ENCODE results near the gene CBLB. TPM values are rescaled to one million over a fixed set of nuclear protein-coding genes. Genes with fewer than 3 reads are reported as not detected.

CBLB gene
- total and polyA plus RNA-seq, 12 donors, result 20.4 to 58.9 (median 33.5) TPM

- Histone ChIP-seq H3K36me3 (replicated peaks in 1 of 2) (peaks cover 0 to 12% of the 10 kb centered on the region in 2 donors), H3K27ac (no peak overlapping the region), H3K27me3 (no peaks in the 10 kb centered on the region), H3K4me3 (no peak overlapping the region), H3K9me3 (replicated peaks in 1 of 3) (no peaks in the 10 kb centered on the region), H3K4me1 (replicated peaks in 1 of 2) (peaks cover 3 to 23% of the 10 kb centered on the region in 2 donors)
- TF ChIP-seq CTCF (IDR thresholded peaks at IDR 0.05) (no peak), POLR2A (IDR thresholded peaks at IDR 0.05) (no peak)
- intact Hi-C loops (cut with DNase I), result no loop called here
- WGBS, 4 donors, result 87 to 97% (median 93%) methylated on average over 1 of the region's 1 CpG
- no peak for DNase-seq
These were observed 11.2 kb downstream of the CBLB start for GRCh38 chr3:105857601-105858000.

GRCh38 chr3:105856605-105857004, 12.2 kb downstream of the CBLB start:
- no peak for DNase-seq
- Histone ChIP-seq H3K27me3 (no peaks in the 10 kb centered on the region), H3K27ac (no peak overlapping the region), H3K9me3 (replicated peaks in 1 of 3) (no peaks in the 10 kb centered on the region), H3K36me3 (replicated peaks in 1 of 2) (peaks cover 0 to 12% of the 10 kb centered on the region in 2 donors), H3K4me3 (no peak overlapping the region), H3K4me1 (replicated peaks in 1 of 2) (peaks cover 3 to 20% of the 10 kb centered on the region in 2 donors)
- intact Hi-C loops (cut with DNase I), result no loop called here
- TF ChIP-seq POLR2A (IDR thresholded peaks at IDR 0.05) (no peak), CTCF (IDR thresholded peaks at IDR 0.05) (no peak)
- WGBS, 4 donors, result 96 to 99% (median 97%) methylated on average over 2 of the region's 2 CpGs

- no peak for DNase-seq
- intact Hi-C loops (cut with DNase I), result no loop called here
- Histone ChIP-seq H3K36me3 (replicated peaks in 1 of 2) (peaks cover 0 to 12% of the 10 kb centered on the region in 2 donors), H3K27ac (no peak overlapping the region), H3K27me3 (no peaks in the 10 kb centered on the region), H3K4me3 (no peak overlapping the region), H3K4me1 (replicated peaks in 1 of 2) (peaks cover 0 to 11% of the 10 kb centered on the region in 2 donors), H3K9me3 (replicated peaks in 1 of 3) (no peaks in the 10 kb centered on the region)
- no peak for TF ChIP-seq POLR2A (IDR thresholded peaks at IDR 0.05)
- TF ChIP-seq CTCF (IDR thresholded peaks at IDR 0.05), result no peak
- 91 to 95% (median 92%) methylated on average over 7 of the region's 7 CpGs for WGBS, 4 donors
These were observed 14.9 kb downstream of the CBLB start for GRCh38 chr3:105853801-105854432.

- TF ChIP-seq CTCF (IDR thresholded peaks at IDR 0.05), result no peak
- no peak for TF ChIP-seq POLR2A (IDR thresholded peaks at IDR 0.05)
- Histone ChIP-seq H3K4me1 (replicated peaks in 1 of 2) (peaks cover 0 to 28% of the 10 kb centered on the region in 2 donors), H3K4me3 (no peak overlapping the region), H3K36me3 (replicated peaks in 1 of 2) (peaks cover 0 to 9% of the 10 kb centered on the region in 2 donors), H3K9me3 (replicated peaks in 1 of 3) (no peaks in the 10 kb centered on the region), H3K27ac (no peak overlapping the region), H3K27me3 (no peaks in the 10 kb centered on the region)
- 35 to 61% (median 47%) methylated on average over 1 of the region's 1 CpG for WGBS, 4 donors
- DNase-seq, result no peak
- intact Hi-C loops (cut with DNase I), result no loop called here
These were observed 17.2 kb downstream of the CBLB start for GRCh38 chr3:105851582-105851981.

All from adrenal gland (tissue), 12 donors.